GM13977 (cell line): ENCODE results near the gene SHROOM4.

Experiments used
- DNase-seq: peaks from one replicate; pipeline ENCODE4 v3.0.0; 2012; ENCODE audit warnings: low spot score
- in situ Hi-C: fragments of 300-500 bp; cut with MboI; formaldehyde crosslinking; loops from one replicate; pipeline ENCODE4 v1.12.0; 2022; ENCODE audit warnings: low sequenced_read_pairs, low pct_unique_long_range_greater_than_20kb, mixed read lengths, inconsistent platforms; ENCODE audit not compliant: unreplicated experiment
- TF ChIP-seq, protein P1 (sequence below): IDR thresholded peaks from 2 replicates; pipeline ENCODE4 v1.5.1; 2012; ENCODE audit warnings: mild to moderate bottlenecking, control low read depth; ENCODE audit not compliant: insufficient read depth; ENCODE audit errors: extremely low read depth, missing control alignments

The SHROOM4 gene

GRCh38 chrX:50813843-50814661, at the start of gene SHROOM4:
SHROOM4 (minus strand) TSS chrX:50814194; CDS start chrX:50814018, 176 bp downstream.
- DNase-seq, result no peak
- TF ChIP-seq, protein P1, sequence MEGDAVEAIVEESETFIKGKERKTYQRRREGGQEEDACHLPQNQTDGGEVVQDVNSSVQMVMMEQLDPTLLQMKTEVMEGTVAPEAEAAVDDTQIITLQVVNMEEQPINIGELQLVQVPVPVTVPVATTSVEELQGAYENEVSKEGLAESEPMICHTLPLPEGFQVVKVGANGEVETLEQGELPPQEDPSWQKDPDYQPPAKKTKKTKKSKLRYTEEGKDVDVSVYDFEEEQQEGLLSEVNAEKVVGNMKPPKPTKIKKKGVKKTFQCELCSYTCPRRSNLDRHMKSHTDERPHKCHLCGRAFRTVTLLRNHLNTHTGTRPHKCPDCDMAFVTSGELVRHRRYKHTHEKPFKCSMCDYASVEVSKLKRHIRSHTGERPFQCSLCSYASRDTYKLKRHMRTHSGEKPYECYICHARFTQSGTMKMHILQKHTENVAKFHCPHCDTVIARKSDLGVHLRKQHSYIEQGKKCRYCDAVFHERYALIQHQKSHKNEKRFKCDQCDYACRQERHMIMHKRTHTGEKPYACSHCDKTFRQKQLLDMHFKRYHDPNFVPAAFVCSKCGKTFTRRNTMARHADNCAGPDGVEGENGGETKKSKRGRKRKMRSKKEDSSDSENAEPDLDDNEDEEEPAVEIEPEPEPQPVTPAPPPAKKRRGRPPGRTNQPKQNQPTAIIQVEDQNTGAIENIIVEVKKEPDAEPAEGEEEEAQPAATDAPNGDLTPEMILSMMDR, result no peak
- in situ Hi-C loops, result no loop called here

- DNase-seq, result no peak
- TF ChIP-seq, protein P1, result no peak
- in situ Hi-C loops, result no loop called here
These were observed 49.5 kb upstream of the SHROOM4 start for GRCh38 chrX:50863471-50863870.

DNA sequence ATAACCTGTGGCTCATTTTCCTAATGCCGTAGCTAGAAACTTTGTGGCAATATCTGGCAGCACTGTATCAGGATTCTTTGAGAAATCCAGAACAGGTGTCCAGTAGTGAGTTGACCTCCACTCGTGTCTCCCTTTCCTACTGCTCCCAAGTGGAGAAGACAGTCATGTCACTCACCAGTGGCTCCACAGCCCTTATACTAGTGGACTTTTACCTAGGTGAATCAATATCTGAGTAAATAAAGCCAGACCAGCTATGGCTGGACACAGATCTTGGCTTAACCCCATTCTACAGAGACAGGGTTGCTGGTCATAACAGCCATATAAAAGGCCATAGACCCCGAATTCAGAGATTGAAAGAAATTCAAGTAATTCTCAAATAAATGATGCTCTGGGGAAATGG, 46.5 kb upstream of the SHROOM4 start:
- in situ Hi-C loops, result no loop called here
- TF ChIP-seq, protein P1, result no peak
- DNase-seq, result no peak

DNA sequence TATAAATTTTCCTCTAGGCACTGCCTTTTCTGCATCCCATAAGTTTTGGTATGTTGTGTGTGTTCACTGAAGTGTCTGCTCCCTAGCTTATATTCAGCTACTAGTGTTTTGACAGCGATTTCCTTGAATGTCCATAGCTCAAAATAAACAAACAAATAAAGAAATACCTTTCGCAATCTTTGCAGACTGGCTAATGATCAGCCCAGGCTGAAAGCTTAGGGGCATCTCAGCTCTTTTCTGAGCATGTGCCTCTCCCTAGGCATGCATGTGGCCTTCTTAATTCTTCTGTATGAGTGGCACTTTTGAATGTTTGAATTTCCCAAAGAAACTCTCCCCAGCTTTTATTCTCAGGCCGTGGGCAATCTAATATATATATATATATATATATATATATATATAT, 44.6 kb upstream of the SHROOM4 start:
- in situ Hi-C loops, result no loop called here
- DNase-seq, result no peak
- TF ChIP-seq, protein P1, result no peak

- in situ Hi-C loops, result no loop called here
- TF ChIP-seq, protein P1, result no peak
- DNase-seq, result no peak
These were observed 39.4 kb upstream of the SHROOM4 start for GRCh38 chrX:50853399-50853798.

GRCh38 chrX:50852524-50852923, 38.5 kb upstream of the SHROOM4 start:
- TF ChIP-seq, protein P1, result no peak
- in situ Hi-C loops, result no loop called here

More at GRCh38 chrX:50852524-50852923, 38.5 kb upstream of the SHROOM4 start:
- DNase-seq, result no peak
